Measurements from ENCODE around the gene NUMBL. TPM values are rescaled to one million over a fixed set of nuclear protein-coding genes. Genes with fewer than 3 reads are reported as not detected.

The NUMBL gene
- total and polyA plus RNA-seq, 2 of the 8 experiments (the other 6 are each of a cell fraction or from before 2014, with no cell fraction given), result 13.5 to 24.8 TPM

DNA sequence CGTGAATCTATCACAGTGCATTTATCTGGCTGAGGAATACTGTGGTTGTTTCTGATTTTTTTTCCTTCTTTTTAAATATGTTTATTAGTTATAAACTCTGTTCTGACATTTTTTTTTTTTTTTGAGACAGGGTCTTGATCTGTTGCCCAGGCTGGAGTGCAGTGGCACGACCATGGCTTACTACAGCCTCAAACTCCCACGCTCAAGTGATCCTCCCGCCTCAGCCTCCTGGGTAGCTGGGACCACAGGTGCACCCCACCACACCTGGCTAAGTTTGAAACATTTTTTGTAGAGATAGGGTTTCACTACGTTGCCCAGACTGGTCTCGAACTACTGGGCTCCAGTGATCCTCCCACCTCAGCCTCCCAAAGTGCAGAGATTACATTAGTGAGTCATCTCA, 6.6 kb upstream of the NUMBL start (continued):
- TF ChIP-seq JUND (IDR thresholded peaks at IDR 0.05; ENCODE audit: low read length), result no peak
- TF ChIP-seq, protein P1, sequence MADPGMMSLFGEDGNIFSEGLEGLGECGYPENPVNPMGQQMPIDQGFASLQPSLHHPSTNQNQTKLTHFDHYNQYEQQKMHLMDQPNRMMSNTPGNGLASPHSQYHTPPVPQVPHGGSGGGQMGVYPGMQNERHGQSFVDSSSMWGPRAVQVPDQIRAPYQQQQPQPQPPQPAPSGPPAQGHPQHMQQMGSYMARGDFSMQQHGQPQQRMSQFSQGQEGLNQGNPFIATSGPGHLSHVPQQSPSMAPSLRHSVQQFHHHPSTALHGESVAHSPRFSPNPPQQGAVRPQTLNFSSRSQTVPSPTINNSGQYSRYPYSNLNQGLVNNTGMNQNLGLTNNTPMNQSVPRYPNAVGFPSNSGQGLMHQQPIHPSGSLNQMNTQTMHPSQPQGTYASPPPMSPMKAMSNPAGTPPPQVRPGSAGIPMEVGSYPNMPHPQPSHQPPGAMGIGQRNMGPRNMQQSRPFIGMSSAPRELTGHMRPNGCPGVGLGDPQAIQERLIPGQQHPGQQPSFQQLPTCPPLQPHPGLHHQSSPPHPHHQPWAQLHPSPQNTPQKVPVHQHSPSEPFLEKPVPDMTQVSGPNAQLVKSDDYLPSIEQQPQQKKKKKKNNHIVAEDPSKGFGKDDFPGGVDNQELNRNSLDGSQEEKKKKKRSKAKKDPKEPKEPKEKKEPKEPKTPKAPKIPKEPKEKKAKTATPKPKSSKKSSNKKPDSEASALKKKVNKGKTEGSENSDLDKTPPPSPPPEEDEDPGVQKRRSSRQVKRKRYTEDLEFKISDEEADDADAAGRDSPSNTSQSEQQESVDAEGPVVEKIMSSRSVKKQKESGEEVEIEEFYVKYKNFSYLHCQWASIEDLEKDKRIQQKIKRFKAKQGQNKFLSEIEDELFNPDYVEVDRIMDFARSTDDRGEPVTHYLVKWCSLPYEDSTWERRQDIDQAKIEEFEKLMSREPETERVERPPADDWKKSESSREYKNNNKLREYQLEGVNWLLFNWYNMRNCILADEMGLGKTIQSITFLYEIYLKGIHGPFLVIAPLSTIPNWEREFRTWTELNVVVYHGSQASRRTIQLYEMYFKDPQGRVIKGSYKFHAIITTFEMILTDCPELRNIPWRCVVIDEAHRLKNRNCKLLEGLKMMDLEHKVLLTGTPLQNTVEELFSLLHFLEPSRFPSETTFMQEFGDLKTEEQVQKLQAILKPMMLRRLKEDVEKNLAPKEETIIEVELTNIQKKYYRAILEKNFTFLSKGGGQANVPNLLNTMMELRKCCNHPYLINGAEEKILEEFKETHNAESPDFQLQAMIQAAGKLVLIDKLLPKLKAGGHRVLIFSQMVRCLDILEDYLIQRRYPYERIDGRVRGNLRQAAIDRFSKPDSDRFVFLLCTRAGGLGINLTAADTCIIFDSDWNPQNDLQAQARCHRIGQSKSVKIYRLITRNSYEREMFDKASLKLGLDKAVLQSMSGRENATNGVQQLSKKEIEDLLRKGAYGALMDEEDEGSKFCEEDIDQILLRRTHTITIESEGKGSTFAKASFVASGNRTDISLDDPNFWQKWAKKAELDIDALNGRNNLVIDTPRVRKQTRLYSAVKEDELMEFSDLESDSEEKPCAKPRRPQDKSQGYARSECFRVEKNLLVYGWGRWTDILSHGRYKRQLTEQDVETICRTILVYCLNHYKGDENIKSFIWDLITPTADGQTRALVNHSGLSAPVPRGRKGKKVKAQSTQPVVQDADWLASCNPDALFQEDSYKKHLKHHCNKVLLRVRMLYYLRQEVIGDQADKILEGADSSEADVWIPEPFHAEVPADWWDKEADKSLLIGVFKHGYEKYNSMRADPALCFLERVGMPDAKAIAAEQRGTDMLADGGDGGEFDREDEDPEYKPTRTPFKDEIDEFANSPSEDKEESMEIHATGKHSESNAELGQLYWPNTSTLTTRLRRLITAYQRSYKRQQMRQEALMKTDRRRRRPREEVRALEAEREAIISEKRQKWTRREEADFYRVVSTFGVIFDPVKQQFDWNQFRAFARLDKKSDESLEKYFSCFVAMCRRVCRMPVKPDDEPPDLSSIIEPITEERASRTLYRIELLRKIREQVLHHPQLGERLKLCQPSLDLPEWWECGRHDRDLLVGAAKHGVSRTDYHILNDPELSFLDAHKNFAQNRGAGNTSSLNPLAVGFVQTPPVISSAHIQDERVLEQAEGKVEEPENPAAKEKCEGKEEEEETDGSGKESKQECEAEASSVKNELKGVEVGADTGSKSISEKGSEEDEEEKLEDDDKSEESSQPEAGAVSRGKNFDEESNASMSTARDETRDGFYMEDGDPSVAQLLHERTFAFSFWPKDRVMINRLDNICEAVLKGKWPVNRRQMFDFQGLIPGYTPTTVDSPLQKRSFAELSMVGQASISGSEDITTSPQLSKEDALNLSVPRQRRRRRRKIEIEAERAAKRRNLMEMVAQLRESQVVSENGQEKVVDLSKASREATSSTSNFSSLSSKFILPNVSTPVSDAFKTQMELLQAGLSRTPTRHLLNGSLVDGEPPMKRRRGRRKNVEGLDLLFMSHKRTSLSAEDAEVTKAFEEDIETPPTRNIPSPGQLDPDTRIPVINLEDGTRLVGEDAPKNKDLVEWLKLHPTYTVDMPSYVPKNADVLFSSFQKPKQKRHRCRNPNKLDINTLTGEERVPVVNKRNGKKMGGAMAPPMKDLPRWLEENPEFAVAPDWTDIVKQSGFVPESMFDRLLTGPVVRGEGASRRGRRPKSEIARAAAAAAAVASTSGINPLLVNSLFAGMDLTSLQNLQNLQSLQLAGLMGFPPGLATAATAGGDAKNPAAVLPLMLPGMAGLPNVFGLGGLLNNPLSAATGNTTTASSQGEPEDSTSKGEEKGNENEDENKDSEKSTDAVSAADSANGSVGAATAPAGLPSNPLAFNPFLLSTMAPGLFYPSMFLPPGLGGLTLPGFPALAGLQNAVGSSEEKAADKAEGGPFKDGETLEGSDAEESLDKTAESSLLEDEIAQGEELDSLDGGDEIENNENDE (IDR thresholded peaks at IDR 0.05; ENCODE audit: insufficient replicate concordance, low read length), result no peak
- TF ChIP-seq CHD2 (IDR thresholded peaks at IDR 0.05; ENCODE audit: low read length), result no peak
- TF ChIP-seq SIRT6 (IDR thresholded peaks at IDR 0.05; ENCODE audit: low read length), result no peak
- TF ChIP-seq POLR2AphosphoS5 (IDR thresholded peaks at IDR 0.05; ENCODE audit: low read depth, low read length), result no peak
